ENCODE measurements around the gene MTURN.

MTURN gene

GRCh38 chr7:30135301-30136116 lies 723 bp downstream of the MTURN start:
- H3K4me1 ChIP-seq (ENCODE audit: low read length), result 0 out of 2 replicates have a peak, but pooled peaks cover 5% of the 10 kb centered on the region
- no peaks in the 10 kb centered on the region for H4K20me1 ChIP-seq (ENCODE audit: insufficient read depth, low read length)
- H2AFZ ChIP-seq (ENCODE audit: low read length), result peak overlapping the region; percentile 94
- H3K4me2 ChIP-seq (ENCODE audit: low read depth, low read length), result peak overlapping the region; percentile 92
- H3K27me3 ChIP-seq (replicated peaks; ENCODE audit: insufficient read depth, low read length), result no peaks in the 10 kb centered on the region
- no peaks in the 10 kb centered on the region for H3K9me2 ChIP-seq (replicated peaks; ENCODE audit: insufficient read depth, low read length)
- peak overlapping the region; percentile 73 for H3K9ac ChIP-seq (ENCODE audit: low read length)
- peaks cover 4% of the 10 kb centered on the region; the same call in 1 of the 2 replicates for H3F3A ChIP-seq (ENCODE audit: insufficient read depth, low read length)
- peak; percentile 46 for DNase-seq
- no peak for TF ChIP-seq EZH2phosphoT487 (IDR thresholded peaks at IDR 0.05; ENCODE audit: low read length)
- TF ChIP-seq CTCF (IDR thresholded peaks at IDR 0.05; ENCODE audit: low read length), result no peak
- no peak for TF ChIP-seq EZH2 (optimal IDR thresholded peaks at IDR 0.05; ENCODE audit: low read depth, low read length)
- peaks cover 4% of the 10 kb centered on the region; the same call in 1 of the 2 replicates for H3K79me2 ChIP-seq (ENCODE audit: low read length)
- H3K9me3 ChIP-seq (replicated peaks; ENCODE audit: insufficient read depth, low read length), result no peaks in the 10 kb centered on the region
- 0 out of 2 replicates have a peak overlapping the region, but pooled peaks have one; percentile 34 for H3K27ac ChIP-seq (ENCODE audit: low read length)
- H3K4me3 ChIP-seq (ENCODE audit: low read length), result peak overlapping the region; percentile 95
- no peaks in the 10 kb centered on the region for H3K36me3 ChIP-seq (replicated peaks; ENCODE audit: insufficient read depth, low read length)

GRCh38 chr7:30136117-30136731 lies 1.4 kb downstream of the MTURN start:
- Histone ChIP-seq H3K9ac (ENCODE audit: low read length) (peak overlapping the region; percentile 68; the same call in 1 of the 2 replicates), H3K9me2 (replicated peaks; ENCODE audit: insufficient read depth, low read length) (no peaks in the 10 kb centered on the region), H3K27me3 (replicated peaks; ENCODE audit: insufficient read depth, low read length) (no peaks in the 10 kb centered on the region), H3K4me3 (ENCODE audit: low read length) (peak overlapping the region; percentile 95), H3K27ac (ENCODE audit: low read length) (no peak overlapping the region), H3K4me2 (ENCODE audit: low read depth, low read length) (peak overlapping the region; percentile 92), H3K9me3 (replicated peaks; ENCODE audit: insufficient read depth, low read length) (no peaks in the 10 kb centered on the region), H3K4me1 (ENCODE audit: low read length) (0 out of 2 replicates have a peak, but pooled peaks cover 5% of the 10 kb centered on the region), H3K36me3 (replicated peaks; ENCODE audit: insufficient read depth, low read length) (no peaks in the 10 kb centered on the region), H3K79me2 (ENCODE audit: low read length) (peaks cover 4% of the 10 kb centered on the region; the same call in 1 of the 2 replicates), H4K20me1 (ENCODE audit: insufficient read depth, low read length) (no peaks in the 10 kb centered on the region), H3F3A (ENCODE audit: insufficient read depth, low read length) (peaks cover 4% of the 10 kb centered on the region; the same call in 1 of the 2 replicates), H2AFZ (ENCODE audit: low read length) (peak overlapping the region; percentile 94)
- no peak for TF ChIP-seq EZH2 (optimal IDR thresholded peaks at IDR 0.05; ENCODE audit: low read depth, low read length)
- TF ChIP-seq EZH2phosphoT487 (IDR thresholded peaks at IDR 0.05; ENCODE audit: low read length), result no peak
- no peak for TF ChIP-seq CTCF (IDR thresholded peaks at IDR 0.05; ENCODE audit: low read length)
- DNase-seq, result no peak

- 0 out of 2 replicates have a peak, but pooled peaks cover 5% of the 10 kb centered on the region for H3K4me1 ChIP-seq (ENCODE audit: low read length)
- H3K9me3 ChIP-seq (replicated peaks; ENCODE audit: insufficient read depth, low read length), result no peaks in the 10 kb centered on the region
- H3K9me2 ChIP-seq (replicated peaks; ENCODE audit: insufficient read depth, low read length), result no peaks in the 10 kb centered on the region
- no peaks in the 10 kb centered on the region for H3K27me3 ChIP-seq (replicated peaks; ENCODE audit: insufficient read depth, low read length)
- H3K9ac ChIP-seq (ENCODE audit: low read length), result no peak overlapping the region
- no peak for DNase-seq
- H4K20me1 ChIP-seq (ENCODE audit: insufficient read depth, low read length), result no peaks in the 10 kb centered on the region
- H3K4me2 ChIP-seq (ENCODE audit: low read depth, low read length), result no peak overlapping the region
- TF ChIP-seq CTCF (IDR thresholded peaks at IDR 0.05; ENCODE audit: low read length) (no peak), EZH2 (optimal IDR thresholded peaks at IDR 0.05; ENCODE audit: low read depth, low read length) (no peak), EZH2phosphoT487 (IDR thresholded peaks at IDR 0.05; ENCODE audit: low read length) (no peak)
- no peak overlapping the region for H3K27ac ChIP-seq (ENCODE audit: low read length)
- H3K4me3 ChIP-seq (ENCODE audit: low read length), result no peak overlapping the region
- H3K36me3 ChIP-seq (replicated peaks; ENCODE audit: insufficient read depth, low read length), result no peaks in the 10 kb centered on the region
- H3F3A ChIP-seq (ENCODE audit: insufficient read depth, low read length), result peaks cover 4% of the 10 kb centered on the region; the same call in 1 of the 2 replicates
- H3K79me2 ChIP-seq (ENCODE audit: low read length), result peaks cover 4% of the 10 kb centered on the region; the same call in 1 of the 2 replicates
- H2AFZ ChIP-seq (ENCODE audit: low read length), result no peak overlapping the region
Observed at GRCh38 chr7:30136743-30137485, 2.1 kb downstream of the MTURN start.

Measured in MM.1S (cell line).